Esophagus muscularis mucosa (tissue), 4 donors: ENCODE data around the gene VCL. TPM values are rescaled to one million over a fixed set of nuclear protein-coding genes. Genes with fewer than 3 reads are reported as not detected.
A peak's percentile ranks its signal among the peaks of the same experiment; 100 is the strongest.

ENCODE experiments used
- DNase-seq: peaks from one replicate; pipeline ENCODE4 v3.0.0-alpha.2; 2017; ENCODE audit errors: extremely low spot score
- H3K27ac ChIP-seq, 4 donors: fragments of 200-600 bp; sonication (generic); replicated peaks in 1 of 4; 1 replicate in 3 of 4; 2 replicates in 1 of 4; pipeline ENCODE4 v1.5.1; 2016 to 2019; ENCODE audit warnings: mild to moderate bottlenecking in 1 of 4
- H3K27me3 ChIP-seq, 4 donors: fragments of 200-600 bp; sonication (generic); one replicate each; pipeline versions ENCODE4 v1.5.1 to v1.6.0; 2016 to 2019
- H3K36me3 ChIP-seq, 4 donors: fragments of 200-600 bp; sonication (generic); one replicate each; pipeline ENCODE4 v1.5.1; 2016 to 2019
- H3K4me1 ChIP-seq, 4 donors: fragments of 200-600 bp; sonication (generic); one replicate each; pipeline ENCODE4 v1.5.1; 2016 to 2019
- H3K4me3 ChIP-seq, 4 donors: fragments of 200-600 bp; sonication (generic); 1 replicate in 2 of 4; 2 replicates in 2 of 4; pipeline ENCODE4 v1.5.1; 2016 to 2019; ENCODE audit warnings: mild to moderate bottlenecking in 4 of 4, moderate library complexity in 1 of 4
- H3K9me3 ChIP-seq, 4 donors: fragments of 200-600 bp; sonication (generic); 1 replicate in 3 of 4; 2 replicates in 1 of 4; pipeline ENCODE4 v1.5.1; 2016 to 2019
- CTCF ChIP-seq, 3 experiments: fragments of 200-600 bp in 2 of 3; fragments of 450-650 bp in 1 of 3; sonication (generic) in 2 of 3; IDR thresholded peaks; one replicate each; pipeline ENCODE4 v1.5.1; 2017 to 2019; ENCODE audit warnings: antibody characterized with exemption in 3 of 3, mild to moderate bottlenecking in 2 of 3, moderate library complexity in 1 of 3
- EP300 ChIP-seq: sonication (generic); formaldehyde crosslinking; IDR thresholded peaks from one replicate; pipeline ENCODE4 v1.6.1; 2017; ENCODE audit warnings: antibody characterized with exemption
- POLR2A ChIP-seq: fragments of 450-650 bp; IDR thresholded peaks from one replicate; pipeline ENCODE4 v1.6.1; 2017; ENCODE audit warnings: antibody characterized with exemption, moderate library complexity, mild to moderate bottlenecking, low read depth
- POLR2AphosphoS5 ChIP-seq, 2 donors: sonication (generic); formaldehyde crosslinking; IDR thresholded peaks; one replicate each; pipeline ENCODE4 v1.6.1; 2017; ENCODE audit warnings: antibody characterized with exemption in 2 of 2
- WGBS: methylation state at CpG from one replicate; pipeline ENCODE4 v1.1.5; 2018; 5-methylcytosine and 5-hydroxymethylcytosine counted together
- intact Hi-C: fragments of 100-400 bp; cut with DNase I; formaldehyde crosslinking; loops from one replicate; pipeline ENCODE4 v1.15.1; 2023
- total RNA-seq, 4 donors: library from RNA; depleted of rRNA; stranded (reverse); fragments of >200 nt; gene quantifications; one replicate each; pipeline versions ENCODE4 v1.1.0 to v1.2.1, GENCODE V29; 2016

The VCL gene
- total RNA-seq, 4 donors from 2014 or later, result 412 to 555 (median 448) TPM

DNA sequence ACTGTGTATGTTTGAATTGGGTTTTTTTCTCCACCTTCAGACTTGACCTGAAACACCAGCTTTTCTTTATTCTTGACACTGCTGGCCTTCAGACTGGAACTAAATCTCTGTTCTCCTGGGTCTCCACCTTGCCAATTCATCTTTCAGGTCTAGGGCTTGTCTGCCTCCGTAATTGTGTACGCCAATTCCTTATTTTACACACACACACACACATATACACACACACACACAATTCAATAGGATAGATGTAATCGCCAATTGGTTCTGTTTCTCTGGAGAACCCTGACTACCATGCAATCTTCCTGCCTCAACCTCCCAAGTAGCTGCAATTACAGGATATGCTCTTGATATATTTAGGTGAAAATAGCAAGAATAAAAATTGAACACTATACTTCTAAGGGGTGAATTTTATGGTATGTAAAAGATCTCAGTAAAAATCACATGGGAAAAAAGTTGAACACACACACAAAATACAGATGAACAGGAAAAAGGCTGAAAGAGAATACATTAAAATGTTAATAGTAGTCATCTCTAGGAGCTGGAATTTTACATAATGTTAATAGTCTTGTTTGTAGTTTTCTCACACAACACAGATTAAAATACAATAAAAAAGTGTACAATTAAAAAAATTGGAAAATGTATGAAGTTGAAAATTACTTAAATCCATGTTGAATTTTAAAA, 6.6 kb upstream of the VCL start:
- intact Hi-C loops, result no loop called here
- Histone ChIP-seq H3K4me1 (no peaks in the 10 kb centered on the region), H3K27me3 (no peaks in the 10 kb centered on the region), H3K36me3 (no peaks in the 10 kb centered on the region), H3K4me3 (no peak overlapping the region), H3K9me3 (no peaks in the 10 kb centered on the region), H3K27ac (no peak overlapping the region)
- no peak for DNase-seq
- TF ChIP-seq POLR2A, result no peak
- whole genome bisulfite sequencing, result 96% methylated on average over 3 of the region's 3 CpGs

GRCh38 chr10:73991884-73992245, 6.1 kb upstream of the VCL start:
- Histone ChIP-seq H3K27me3 (no peaks in the 10 kb centered on the region), H3K36me3 (no peaks in the 10 kb centered on the region), H3K4me1 (peaks cover 0 to under 1% (median under 1%) of the 10 kb centered on the region in 4 donors), H3K27ac (no peak overlapping the region), H3K4me3 (no peak overlapping the region), H3K9me3 (no peaks in the 10 kb centered on the region)
- no peak for DNase-seq
- WGBS, result 75% methylated on average over 6 of the region's 6 CpGs
- intact Hi-C loops, result no loop called here
- TF ChIP-seq POLR2AphosphoS5 (IDR thresholded peaks at IDR 0.05) (no peak), CTCF (IDR thresholded peaks at IDR 0.05) (no peak), POLR2A (no peak), EP300 (no peak)

DNA sequence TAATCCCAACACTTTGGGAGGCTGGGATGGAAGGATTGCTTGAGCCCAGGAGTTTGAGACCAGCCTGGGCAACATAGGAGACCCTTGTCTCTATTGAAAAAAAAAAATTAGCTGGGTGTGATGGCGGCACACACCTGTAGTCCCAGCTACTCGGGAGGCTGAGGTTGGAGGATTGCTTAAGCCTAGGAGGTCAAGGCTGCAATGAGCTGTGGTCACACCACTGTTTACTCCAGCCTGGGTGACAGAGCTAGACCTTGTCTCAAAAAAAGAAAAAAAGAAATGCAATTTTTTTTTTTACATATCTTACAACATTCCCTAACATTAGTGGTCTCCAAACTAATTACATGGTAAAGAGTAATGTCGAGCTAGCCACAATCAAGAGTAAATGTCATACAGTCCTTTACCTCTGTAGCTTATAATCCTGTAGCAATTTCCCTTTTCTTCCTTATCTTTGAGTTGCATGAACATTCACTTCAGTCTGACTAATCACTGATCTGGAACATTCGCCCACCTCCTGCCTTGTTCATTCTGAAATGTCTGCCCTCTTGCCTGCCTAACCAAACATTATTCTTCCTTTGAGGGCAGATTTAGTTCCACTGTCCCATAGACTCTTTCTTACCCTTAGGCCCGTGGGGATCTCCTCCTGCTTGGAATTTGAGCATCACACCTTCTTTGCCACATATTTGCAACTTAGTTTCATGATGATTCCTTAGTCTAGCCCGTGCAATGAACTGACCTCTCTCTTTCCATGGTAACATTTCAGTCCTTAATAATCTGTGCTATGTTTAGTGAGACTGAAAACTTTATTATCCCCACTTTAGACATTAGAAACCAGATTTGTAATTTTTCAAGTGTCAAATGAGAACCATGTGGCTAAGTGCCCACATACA, 4.8 kb upstream of the VCL start:
- Histone ChIP-seq H3K9me3 (no peaks in the 10 kb centered on the region), H3K36me3 (no peaks in the 10 kb centered on the region), H3K4me3 (no peak overlapping the region), H3K4me1 (peaks cover 0 to 7% (median 5%) of the 10 kb centered on the region in 4 donors), H3K27me3 (no peaks in the 10 kb centered on the region), H3K27ac (no peak overlapping the region)
- no peak for TF ChIP-seq EP300
- no peak for TF ChIP-seq POLR2A
- TF ChIP-seq CTCF (IDR thresholded peaks at IDR 0.05), result no peak
- TF ChIP-seq POLR2AphosphoS5 (IDR thresholded peaks at IDR 0.05), result no peak
- no peak for DNase-seq
- WGBS, result 65% methylated on average over 6 of the region's 6 CpGs
- intact Hi-C loops, result no loop called here

DNA sequence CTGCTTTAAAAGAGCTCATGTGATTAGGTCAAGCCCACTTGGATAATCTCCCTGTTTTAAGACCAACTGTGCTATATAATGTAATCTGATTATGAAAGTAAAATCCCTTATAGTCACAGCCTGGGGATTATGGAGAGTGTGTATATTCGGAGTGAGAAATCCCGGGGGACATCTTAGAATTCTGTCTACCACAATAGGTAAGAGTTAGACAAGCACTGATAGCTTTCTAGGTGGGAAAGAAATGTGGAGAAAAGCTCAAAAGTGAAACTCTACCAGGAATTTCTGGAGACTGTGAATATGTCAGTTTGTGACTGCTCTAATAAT, 2.9 kb upstream of the VCL start:
- Histone ChIP-seq H3K27me3 (no peaks in the 10 kb centered on the region), H3K36me3 (no peaks in the 10 kb centered on the region), H3K4me1 (peaks cover 3 to 16% (median 13%) of the 10 kb centered on the region in 4 donors), H3K9me3 (no peaks in the 10 kb centered on the region), H3K4me3 (no peak overlapping the region), H3K27ac (no peak overlapping the region)
- intact Hi-C loops, result loop anchor here (5.0 kb wide), 1 partner anchor 87 kb away; no protein-coding TSS in a partner anchor
- 75% methylated on average over 2 of the region's 2 CpGs for WGBS
- no peak for DNase-seq
- TF ChIP-seq POLR2A (no peak), EP300 (no peak), POLR2AphosphoS5 (IDR thresholded peaks at IDR 0.05) (no peak), CTCF (IDR thresholded peaks at IDR 0.05) (no peak)

DNA sequence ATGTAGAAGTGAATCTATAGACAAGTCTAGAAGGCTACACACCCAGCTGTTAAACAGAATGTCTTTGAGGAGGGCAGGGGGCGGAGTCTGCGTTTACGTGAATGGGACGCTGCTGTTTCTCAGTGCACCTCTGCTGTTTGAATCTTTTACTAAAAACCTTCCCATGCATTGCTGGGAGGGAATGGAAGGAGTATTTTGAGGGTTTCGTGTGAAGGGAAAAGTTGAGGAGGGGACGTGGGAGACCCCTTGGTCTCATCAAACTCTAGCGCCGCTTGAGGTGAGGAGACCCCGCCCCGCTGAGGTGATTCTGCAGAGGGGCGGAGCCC, 492 bp upstream of the VCL start:
- H3K4me3 ChIP-seq, result peak overlapping the region; percentile 82 to 93 (median 90)
- peaks cover 8 to 40% (median 37%) of the 10 kb centered on the region in 4 donors for H3K4me1 ChIP-seq
- under 1% methylated on average over 10 of the region's 11 CpGs for WGBS
- TF ChIP-seq POLR2AphosphoS5 (IDR thresholded peaks at IDR 0.05) (no peak), POLR2A (no peak), EP300 (no peak)
- no peaks in the 10 kb centered on the region for H3K27me3 ChIP-seq
- H3K9me3 ChIP-seq, result no peaks in the 10 kb centered on the region
- H3K27ac ChIP-seq, result peak overlapping the region; percentile 95 to 97 (median 97)
- DNase-seq, result peak; percentile 95
- intact Hi-C loops, result loop anchor here (5.0 kb wide), 1 partner anchor 85 kb away; no protein-coding TSS in a partner anchor
- peaks cover 0 to 5% (median 0%) of the 10 kb centered on the region in 4 donors for H3K36me3 ChIP-seq
